ENCODE results near the gene MOGAT2.

MOGAT2 gene

GRCh38 chr11:75777461-75778110, 59.9 kb downstream of the MOGAT2 start:
- DNase-seq (ENCODE audit: low spot score) = no peak
- TF ChIP-seq, protein P1, sequence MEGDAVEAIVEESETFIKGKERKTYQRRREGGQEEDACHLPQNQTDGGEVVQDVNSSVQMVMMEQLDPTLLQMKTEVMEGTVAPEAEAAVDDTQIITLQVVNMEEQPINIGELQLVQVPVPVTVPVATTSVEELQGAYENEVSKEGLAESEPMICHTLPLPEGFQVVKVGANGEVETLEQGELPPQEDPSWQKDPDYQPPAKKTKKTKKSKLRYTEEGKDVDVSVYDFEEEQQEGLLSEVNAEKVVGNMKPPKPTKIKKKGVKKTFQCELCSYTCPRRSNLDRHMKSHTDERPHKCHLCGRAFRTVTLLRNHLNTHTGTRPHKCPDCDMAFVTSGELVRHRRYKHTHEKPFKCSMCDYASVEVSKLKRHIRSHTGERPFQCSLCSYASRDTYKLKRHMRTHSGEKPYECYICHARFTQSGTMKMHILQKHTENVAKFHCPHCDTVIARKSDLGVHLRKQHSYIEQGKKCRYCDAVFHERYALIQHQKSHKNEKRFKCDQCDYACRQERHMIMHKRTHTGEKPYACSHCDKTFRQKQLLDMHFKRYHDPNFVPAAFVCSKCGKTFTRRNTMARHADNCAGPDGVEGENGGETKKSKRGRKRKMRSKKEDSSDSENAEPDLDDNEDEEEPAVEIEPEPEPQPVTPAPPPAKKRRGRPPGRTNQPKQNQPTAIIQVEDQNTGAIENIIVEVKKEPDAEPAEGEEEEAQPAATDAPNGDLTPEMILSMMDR (IDR thresholded peaks at IDR 0.05; ENCODE audit: extremely low read depth, missing control alignments) = no peak

- TF ChIP-seq, protein P1 (IDR thresholded peaks at IDR 0.05; ENCODE audit: extremely low read depth, missing control alignments) = no peak
Measured at GRCh38 chr11:75778962-75779361, 61.3 kb downstream of the MOGAT2 start.

DNA sequence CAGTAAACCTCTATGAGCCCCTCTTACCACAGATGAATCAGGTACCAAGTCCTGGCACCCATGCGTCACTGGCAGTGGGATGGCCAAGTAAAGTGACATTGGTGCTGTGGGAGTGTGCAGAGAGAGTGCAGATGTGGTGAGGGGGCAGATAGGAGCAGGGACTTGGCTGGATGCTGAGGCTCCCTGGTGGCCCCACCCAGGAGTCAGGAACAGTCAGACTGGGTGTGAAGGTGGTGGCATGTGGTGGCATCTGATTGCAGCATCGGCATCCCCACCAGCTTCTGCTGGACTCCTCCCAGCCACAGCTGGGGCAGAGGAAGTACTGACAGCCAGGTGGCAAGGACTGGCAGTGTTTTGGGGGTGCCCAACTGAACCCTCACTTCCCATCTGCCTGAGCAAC, 62.3 kb downstream of the MOGAT2 start:
- TF ChIP-seq, protein P1 (IDR thresholded peaks at IDR 0.05; ENCODE audit: extremely low read depth, missing control alignments) = no peak
- no peak for DNase-seq (ENCODE audit: low spot score)

More at GRCh38 chr11:75778962-75779361, 61.3 kb downstream of the MOGAT2 start:
- no peak for DNase-seq (ENCODE audit: low spot score)

DNA sequence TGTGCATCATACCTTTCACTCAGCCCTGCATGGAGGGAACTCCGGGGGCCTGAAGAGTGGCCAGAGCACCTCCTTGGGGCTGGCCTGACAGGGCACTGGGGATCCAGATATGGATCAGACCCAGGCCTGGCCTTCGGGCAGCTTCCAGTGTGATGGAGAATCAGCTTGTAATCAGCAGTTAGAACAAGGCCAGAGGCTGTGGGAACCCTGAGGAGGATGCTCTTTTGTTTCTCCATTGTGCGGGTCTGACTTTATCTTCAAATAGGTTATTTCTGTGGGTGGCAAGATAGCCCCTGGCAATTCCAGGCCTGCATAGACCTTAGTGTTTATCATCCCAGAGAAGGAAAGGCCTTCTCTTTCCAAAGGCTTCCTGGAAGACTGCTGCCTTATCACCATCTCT, 63.2 kb downstream of the MOGAT2 start:
- no peak for DNase-seq (ENCODE audit: low spot score)
- TF ChIP-seq, protein P1 (IDR thresholded peaks at IDR 0.05; ENCODE audit: extremely low read depth, missing control alignments) = no peak

- TF ChIP-seq, protein P1 (IDR thresholded peaks at IDR 0.05; ENCODE audit: extremely low read depth, missing control alignments) = no peak
- no peak for DNase-seq (ENCODE audit: low spot score)
Measured at GRCh38 chr11:75781296-75781695, 63.7 kb downstream of the MOGAT2 start.

GRCh38 chr11:75781831-75782230, 64.2 kb downstream of the MOGAT2 start:
- TF ChIP-seq, protein P1 (IDR thresholded peaks at IDR 0.05; ENCODE audit: extremely low read depth, missing control alignments) = no peak
- no peak for DNase-seq (ENCODE audit: low spot score)
